ENCODE measurements around the gene SOD3.
A peak's percentile ranks its signal among the peaks of the same experiment; 100 is the strongest.

SOD3 gene

DNA sequence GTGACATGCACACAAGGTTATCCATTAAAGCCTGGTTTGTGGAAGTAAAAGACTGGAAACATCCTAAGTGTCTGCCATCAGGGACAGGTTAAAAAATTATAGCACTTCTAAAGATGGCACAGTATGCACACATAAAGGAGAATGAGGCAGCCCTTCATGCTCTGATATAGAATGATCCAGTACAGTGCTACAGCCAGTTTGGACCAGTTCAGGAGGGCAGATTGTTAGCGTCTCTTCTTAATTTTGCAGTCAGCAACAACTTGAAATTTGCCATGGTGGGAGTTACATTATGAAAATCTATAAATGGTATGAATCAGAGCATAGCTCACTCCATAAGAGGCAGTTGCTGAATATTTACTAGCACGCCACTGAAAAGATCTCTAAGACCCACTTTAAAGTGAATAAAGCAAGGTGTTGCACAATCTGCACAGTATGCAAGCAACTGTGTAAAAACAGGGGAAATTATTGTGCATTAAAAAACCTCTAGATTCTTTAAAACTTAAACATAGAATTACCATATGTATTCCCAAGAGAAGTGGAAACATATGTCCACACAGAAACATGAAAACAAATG lies 20.3 kb upstream of the SOD3 start:
- no peak for DNase-seq (ENCODE audit: low read depth)

DNA sequence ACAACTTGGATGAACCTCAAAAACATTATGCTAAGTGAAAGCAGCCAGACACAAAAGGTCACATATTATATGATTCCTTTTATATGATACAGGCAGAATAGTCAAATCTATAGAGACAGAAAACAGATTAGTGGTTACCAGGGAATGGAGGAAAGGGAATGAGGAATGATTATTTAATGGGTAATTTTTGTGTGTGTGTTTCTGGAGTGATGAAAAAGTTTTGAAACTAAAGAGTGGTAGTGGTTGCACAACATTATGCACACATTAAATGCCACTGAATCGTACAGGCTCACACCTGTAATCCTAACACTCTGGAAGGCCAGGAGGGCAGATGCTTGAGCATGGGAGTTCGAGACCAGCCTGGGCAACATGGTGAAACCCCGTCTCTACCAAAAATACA lies 19.6 kb upstream of the SOD3 start:
- no peak for DNase-seq (ENCODE audit: low read depth)

DNA sequence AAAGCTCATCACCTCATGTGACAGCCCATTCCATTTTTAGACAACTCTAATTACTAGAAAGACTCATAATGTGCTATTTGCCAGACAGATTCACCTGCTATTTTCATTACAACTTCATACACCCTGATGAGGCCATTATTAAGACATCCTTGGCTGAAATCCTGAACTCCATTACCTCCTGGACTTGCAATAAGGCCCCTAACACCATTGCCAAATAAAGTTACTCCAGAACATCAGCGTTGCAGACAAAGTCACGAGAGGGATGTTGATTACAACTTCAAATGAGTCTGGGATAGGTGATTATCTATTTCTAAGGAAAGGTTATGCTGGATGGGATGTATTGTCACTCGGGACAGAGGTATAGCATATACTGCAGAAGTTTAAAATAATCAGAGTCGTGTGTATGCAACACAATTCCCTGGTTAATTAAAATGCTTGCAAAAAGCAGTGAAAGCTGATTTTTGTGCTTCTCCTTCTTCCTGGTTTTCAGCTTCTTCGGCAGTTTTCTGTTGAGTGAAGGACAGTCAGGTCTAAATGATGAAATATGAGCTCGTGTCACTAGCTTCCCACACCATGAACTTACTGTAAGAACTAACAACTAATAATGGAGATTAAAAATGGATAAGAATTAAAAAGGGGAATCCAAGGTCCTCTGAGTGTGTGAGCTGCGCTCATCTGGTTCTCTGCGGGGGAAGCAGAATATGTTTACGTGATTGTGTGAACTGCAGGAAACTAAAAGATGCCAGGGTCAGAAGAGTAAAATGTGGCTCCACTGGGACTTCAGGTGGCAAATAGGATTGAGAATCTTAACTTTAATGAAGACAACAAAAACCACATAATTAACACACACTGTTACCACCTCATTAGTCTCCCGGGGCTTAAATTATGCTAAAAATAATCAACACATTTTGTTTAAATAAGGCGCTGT lies 17.6 kb upstream of the SOD3 start:
- DNase-seq (ENCODE audit: low read depth): no peak

DNA sequence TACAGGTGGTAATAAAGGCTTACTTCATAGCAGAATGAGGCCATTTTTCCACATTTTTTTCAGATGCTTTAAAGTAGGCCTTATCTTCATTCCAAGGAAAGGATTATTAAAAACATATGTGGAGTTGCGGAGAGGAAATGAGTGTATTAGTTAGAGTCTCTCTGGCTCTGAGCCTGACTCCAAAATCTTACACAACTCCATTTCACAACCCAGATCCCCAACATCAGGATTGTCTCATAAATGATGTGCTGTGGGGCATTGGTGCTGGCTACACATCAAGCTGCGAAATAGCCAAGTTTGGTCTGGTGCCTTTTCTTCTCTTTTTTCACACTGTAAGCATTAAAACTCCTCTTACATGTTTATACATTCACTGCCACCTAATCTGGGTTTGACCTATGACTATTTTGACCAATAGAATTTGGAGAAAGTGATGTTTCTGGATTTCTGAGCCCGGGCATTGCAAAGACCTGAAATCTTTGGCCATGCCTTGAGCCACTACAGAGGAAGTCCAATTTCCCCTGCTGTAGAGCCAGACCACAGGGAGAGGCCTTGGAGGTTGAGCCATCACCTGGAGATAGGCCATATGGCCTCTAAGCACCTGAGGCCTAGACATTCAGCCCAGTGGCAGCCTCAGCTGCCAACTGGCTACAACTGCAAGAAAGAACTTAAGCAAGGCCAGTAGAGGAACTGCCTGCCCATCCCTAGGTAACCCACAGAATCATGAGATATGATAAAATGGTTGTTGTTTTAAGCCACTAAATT lies 16.7 kb upstream of the SOD3 start:
- DNase-seq (ENCODE audit: low read depth): peak; percentile 98

DNA sequence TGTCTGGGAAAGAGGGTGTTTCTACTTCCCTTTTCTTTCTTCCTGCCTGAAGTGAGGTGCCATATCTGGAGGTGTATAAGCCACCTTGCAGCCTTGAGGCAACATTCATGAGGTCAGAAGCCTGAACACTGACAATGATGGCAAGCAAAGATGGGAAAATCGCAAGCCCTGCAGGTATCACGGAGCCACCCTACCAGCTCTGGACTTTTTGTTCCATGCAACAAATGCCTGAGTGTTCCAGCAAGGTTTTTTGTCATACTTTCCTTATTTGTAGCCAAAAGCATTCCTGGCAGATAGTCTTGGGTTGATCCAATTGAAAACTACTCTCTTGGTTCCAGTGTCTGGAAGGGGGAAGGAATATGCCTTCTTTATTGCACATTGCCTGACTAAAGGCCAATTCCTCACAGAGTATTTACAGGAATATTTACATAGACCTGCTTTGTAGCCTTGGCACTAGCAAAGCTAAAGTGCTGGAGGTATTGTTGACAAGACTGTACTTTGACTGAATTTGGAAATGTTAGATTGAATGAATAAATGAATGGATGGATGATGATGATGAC lies 14.4 kb upstream of the SOD3 start:
- DNase-seq (ENCODE audit: low read depth): no peak

DNA sequence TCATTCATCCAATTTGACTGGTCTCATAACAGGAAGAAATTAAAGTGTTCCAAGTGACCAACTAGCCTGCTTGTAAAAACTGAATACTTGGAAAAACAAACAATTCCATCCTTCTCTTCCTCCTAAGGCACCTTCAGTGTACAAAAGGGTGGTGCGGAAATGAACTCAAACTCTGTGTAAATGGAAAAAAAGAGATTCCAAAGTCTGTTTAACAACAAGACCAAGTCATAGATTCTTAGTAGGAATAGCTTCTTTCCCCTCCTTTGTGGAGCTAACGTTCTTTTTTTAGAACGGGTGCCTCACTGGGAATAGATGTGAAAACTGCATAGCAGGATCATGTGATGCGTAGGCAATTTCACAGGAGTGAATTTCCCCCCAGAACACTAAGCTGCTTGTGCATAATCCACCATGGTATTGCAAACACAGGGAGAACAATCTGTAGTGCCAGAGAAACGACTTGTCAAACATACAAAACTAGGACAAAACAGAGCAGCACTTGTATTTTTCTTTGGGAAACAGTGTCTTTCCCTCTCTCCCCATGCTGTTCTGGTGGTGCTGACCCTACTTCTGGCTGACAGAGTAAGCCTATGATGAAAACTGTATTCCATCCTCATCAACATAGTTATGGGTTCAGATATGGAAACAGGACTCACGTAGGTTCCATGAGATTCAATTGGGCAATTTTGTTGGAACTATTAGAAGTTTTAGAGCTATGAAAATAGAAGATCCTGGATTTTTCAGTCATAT lies 13.2 kb upstream of the SOD3 start:
- no peak for DNase-seq (ENCODE audit: low read depth)

DNA sequence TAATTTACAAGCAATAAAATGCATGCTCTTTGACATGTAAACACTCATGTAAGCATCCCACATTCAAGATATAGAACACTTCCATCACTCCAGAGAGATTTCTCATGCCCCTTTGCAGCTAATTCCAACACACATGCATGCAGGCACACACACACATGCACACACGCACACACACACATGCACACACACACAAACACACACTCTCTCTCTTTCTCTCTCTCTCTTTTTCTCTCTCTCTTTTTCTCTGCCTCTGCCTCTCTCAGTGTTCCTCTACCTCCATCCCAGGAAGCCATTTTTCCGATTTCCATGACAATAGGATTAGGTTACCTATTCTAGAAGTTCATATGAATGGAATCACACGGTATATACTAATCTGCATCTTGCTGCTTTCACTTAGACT lies 11.9 kb upstream of the SOD3 start:
- DNase-seq (ENCODE audit: low read depth): no peak

DNA sequence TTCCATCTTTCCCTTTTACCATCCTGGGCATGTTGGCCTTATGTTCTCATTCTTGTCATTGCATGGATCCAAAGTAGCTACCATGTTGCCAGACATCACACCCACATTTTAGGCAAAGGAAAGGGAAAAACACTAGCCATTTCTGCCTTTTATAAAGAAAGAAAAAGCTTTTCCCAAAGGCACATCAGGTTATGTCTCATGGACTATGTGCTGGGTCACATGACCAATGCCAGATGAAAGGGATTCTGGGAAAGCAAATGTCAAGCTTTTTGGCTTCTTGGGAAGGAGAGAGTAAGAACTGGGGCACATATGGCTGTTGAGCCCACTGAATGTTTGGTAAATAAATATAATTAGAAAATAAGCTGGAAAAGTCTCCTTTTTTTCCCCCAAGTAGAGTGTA lies 4.3 kb upstream of the SOD3 start:
- no peak for DNase-seq (ENCODE audit: low read depth)

DNA sequence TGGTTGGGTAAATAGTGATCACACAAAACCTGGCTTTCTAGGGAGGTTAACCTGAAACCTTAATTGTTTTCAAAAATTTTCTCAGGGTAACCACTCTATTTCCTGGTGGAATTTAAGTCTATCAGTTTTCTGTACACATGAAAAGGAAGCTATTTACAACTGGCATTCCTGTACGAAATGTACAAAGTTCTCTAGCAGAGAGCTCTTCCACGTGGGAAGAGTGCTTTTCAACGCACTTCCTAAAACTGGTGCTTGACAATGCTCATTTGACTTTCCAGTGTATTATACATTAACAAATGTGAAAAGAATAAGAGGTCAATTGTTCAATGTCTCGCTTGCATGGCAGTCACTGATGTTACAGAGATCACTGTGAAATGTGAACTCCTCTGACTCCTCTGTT lies 2.8 kb upstream of the SOD3 start:
- no peak for DNase-seq (ENCODE audit: low read depth)

DNA sequence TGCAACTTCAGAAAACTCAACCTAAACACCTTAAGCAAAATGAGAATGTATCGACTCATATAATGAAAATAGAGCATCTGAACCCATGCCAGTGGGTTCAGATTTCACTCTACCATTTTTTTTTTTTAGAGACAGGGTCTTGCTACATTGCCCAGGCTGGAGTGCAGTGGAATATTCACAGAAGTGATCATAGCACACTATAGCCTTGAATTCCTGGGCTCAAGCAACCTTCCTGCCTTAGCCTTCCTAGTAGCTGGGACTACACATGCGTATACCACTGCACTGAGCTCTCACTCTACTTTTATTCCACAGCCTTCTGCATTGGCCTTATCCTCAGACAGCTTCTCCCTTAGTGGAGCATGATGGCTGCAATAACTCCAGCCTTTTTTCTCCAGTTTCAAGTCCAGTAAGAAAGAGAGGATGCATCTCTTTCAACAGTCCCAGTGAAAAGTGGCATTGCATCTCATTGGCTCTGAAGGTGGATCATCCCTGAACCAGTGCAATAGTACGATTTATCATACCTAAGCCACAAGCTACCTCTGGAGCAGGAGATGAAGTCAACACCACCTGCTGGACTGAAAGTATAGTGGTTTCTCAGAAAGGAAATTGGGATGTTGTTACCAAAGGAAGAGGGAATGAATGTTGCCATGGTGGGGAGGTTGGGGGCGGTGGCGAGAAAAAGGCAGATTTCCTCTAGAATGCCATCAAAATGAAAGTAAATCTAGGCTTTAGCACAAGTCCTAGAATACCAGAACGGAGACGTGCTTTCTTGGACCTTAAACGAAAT lies 2.0 kb upstream of the SOD3 start:
- no peak for DNase-seq (ENCODE audit: low read depth)

DNA sequence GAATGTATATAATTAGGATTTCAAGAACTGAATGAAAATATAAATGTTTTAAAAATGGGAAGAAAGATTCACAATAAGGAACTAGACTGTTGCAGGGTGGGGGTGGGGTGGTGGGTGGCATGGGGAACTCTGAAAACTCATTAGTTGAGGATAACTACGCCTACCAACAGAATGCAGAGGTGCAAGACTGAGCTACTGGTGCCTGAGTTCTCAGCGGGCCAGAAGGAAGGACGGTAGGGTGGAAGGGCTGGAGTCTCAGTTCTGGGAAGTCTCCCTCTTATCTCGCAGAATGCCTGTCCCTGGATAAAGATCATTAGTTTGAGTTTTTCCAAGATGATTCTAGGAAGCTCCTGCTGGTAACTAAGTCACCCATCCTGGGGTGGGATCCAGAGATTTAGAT lies 1.3 kb upstream of the SOD3 start:
- no peak for DNase-seq (ENCODE audit: low read depth)

DNA sequence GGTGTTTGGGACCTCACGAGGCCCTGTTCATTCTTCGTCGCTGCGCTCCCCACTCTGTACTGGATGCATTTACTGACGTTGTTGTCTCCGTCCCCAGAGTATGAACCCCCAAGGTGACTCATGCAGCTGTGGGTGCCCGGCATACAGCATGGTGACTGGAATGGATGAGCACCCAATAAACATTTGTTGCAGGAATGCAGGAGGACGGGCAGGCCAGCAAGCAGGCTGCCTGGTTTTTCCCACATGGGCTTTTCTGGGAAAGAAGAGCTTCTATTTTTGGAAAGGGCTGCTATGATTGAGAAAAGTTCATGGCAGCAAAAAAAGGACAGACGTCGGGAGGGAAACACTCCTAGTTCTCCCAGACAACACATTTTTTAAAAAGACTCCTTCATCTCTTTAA lies 893 bp upstream of the SOD3 start:
- DNase-seq (ENCODE audit: low read depth): peak; percentile 55

DNA sequence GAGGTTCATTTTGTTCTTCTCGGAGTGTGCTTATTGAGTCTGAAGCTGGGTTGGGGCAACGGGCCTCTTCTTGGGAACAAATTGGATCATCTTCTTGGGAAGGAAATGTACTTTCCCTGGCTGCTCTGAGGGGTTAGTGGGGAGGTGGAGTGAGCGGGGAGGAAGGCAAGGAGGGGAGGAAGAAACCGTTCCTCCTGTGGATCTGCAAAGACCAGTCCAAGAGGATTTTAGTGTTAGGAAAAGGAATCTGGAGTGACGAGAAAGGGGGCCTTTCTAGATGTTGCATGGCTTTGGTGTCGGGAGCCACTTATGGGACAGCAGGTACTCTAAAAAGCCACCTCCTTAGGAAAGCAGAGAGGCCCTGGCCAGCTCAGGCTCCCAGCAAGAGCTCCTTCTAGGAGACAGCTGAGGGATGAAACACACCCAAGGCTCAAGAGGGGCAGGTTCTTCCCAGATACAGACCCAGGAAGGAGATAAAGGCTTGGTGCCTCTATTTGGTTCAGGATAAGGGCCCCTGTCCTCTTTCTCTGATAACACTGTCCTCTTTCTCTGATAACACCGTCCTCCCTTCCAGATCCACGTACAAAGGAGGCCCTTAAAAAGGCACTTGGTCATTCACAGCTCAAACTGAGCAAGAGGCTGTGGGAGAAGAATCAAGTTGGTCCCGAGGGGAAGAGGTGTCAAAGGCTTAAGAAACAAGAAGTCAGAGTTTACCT lies 451 bp downstream of the SOD3 start:
- no peak for DNase-seq (ENCODE audit: low read depth)

DNA sequence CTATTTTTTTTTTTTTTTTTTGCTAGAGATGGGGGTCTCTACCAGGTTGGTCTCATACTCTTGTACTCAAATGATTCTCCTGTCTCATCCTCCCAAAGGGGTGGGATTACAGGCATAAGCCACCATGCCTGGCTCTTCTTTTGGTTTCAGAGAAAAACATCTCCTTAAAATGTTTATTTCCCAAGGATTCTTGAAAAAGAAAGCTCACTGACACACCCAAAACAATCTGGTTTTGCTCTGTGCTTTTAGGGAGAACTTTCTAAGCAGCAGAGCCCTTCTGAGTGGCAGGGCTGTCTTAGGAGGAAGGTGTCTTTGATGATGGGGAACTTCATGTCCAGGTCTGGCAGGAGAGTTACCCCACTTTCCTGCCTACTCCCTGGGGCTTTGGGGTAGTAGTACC lies 1.2 kb downstream of the SOD3 start:
- DNase-seq (ENCODE audit: low read depth): no peak

DNA sequence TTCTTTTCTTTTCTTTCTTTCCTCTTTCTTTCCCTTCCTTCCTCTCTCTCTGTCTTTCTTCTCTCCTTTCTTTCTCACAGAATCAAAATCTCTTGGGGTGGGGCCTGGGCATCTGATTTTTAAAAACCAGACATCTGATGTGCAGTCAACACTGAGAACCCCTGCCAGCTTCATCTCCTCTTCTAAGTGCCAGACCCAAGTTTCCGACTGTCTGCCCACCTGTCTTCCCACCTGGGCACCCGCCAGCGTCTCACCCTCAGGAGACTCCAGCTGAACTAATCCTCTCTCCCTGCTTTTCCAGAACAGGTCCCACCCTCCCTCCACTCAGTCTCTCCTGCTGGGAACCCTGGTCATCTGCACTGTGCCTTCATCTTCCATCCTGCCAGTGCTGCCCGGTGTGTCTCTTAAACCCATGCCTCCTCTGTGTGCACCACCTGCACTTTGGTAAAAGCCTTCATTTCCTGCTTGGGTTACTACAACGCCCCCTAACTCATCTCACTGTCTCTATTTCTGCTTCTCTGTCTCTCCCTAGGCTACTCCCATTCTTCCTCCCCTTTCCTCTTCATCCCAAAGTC lies 2.8 kb downstream of the SOD3 start:
- no peak for DNase-seq (ENCODE audit: low read depth)

DNA sequence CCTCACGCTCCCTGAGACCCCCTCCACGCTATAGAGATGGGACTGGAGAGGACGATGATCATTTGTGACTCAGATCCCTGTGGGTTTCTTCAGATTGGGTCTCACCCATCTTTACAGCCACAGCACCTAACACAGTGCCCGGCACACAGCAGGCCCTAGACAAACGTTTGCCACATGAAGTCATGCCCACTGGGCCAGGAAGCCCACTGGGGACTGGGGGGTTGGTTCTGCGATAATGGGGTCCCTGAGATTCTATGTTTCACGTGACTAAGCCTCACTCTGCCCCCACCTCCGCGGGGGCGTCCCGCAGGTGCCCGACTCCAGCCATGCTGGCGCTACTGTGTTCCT lies 3.8 kb downstream of the SOD3 start:
- DNase-seq (ENCODE audit: low read depth): no peak

DNA sequence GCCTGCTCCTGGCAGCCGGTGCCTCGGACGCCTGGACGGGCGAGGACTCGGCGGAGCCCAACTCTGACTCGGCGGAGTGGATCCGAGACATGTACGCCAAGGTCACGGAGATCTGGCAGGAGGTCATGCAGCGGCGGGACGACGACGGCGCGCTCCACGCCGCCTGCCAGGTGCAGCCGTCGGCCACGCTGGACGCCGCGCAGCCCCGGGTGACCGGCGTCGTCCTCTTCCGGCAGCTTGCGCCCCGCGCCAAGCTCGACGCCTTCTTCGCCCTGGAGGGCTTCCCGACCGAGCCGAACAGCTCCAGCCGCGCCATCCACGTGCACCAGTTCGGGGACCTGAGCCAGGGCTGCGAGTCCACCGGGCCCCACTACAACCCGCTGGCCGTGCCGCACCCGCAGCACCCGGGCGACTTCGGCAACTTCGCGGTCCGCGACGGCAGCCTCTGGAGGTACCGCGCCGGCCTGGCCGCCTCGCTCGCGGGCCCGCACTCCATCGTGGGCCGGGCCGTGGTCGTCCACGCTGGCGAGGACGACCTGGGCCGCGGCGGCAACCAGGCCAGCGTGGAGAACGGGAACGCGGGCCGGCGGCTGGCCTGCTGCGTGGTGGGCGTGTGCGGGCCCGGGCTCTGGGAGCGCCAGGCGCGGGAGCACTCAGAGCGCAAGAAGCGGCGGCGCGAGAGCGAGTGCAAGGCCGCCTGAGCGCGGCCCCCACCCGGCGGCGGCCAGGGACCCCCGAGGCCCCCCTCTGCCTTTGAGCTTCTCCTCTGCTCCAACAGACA lies 4.4 kb downstream of the SOD3 start:
- no peak for DNase-seq (ENCODE audit: low read depth)

DNA sequence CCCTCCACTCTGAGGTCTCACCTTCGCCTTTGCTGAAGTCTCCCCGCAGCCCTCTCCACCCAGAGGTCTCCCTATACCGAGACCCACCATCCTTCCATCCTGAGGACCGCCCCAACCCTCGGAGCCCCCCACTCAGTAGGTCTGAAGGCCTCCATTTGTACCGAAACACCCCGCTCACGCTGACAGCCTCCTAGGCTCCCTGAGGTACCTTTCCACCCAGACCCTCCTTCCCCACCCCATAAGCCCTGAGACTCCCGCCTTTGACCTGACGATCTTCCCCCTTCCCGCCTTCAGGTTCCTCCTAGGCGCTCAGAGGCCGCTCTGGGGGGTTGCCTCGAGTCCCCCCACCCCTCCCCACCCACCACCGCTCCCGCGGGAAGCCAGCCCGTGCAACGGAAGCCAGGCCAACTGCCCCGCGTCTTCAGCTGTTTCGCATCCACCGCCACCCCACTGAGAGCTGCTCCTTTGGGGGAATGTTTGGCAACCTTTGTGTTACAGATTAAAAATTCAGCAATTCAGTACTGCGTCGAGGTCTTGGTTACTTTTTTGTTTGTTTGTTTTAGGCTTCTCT lies 5.0 kb downstream of the SOD3 start:
- no peak for DNase-seq (ENCODE audit: low read depth)

All from GM04504 (cell line).